ENCODE results near the gene EPHA5.

EPHA5 gene

DNA sequence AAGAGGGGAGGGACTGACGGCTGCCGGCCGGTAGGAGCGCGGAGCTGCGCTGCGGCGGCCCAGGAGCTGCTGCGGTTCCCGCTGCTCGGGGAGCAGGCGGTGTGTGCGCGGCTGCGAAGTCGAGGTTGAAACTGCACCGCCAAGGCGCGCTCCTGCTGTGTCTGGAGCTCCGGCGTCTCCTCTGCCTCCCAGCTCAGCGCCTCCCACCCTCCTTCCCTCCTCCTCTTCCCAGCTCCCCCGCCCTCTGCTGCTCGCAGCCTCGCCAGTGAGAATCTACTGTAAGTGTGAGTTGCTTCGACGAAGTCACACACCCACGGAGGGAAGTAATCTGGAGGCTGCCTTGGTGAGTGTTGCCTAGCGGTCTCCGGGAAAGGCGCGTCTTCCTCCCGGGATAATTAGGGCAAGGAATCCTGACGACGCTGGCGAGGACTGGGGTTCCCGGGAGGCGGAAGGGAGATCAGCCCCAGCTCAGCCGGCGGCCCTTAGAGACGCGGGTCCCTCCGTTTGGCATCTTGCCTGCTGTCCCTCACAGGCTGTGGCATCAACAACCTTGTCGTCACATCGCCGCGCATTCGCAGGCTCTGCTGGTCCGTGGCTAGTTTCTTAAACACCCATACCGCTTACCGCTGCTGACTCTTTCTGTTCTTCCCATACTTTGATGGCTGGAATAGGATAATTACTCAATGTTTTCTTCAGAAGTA lies at the start of gene EPHA5:
EPHA5 (minus strand) TSS at position 159 of the 701 bp plus-strand sequence. CDS start 747 bp downstream, outside the sequence.
- Histone ChIP-seq H3K79me2 (ENCODE audit: control insufficient read depth, insufficient read depth, low read length, unreplicated experiment) (no peaks in the 10 kb centered on the region), H2AFZ (ENCODE audit: low read length, unreplicated experiment) (peak within 1 kb of the TSS; percentile 73), H3K4me3 (ENCODE audit: low read depth, low read length) (peak within 1 kb of the TSS; percentile 78), H3K4me1 (ENCODE audit: control insufficient read depth, insufficient read depth, low read length, unreplicated experiment) (peaks cover 7% of the 10 kb centered on the region), H3K27ac (ENCODE audit: low read depth, low read length) (peak within 1 kb of the TSS; percentile 10; the same call in 1 of the 2 replicates), H3K36me3 (ENCODE audit: insufficient read depth, low read length) (no peaks in the 10 kb centered on the region), H3K27me3 (ENCODE audit: insufficient read depth, low read length) (peaks cover 21% of the 10 kb centered on the region)

GRCh38 chr4:65719635-65720034 lies 49.3 kb upstream of the EPHA5 start:
- H3K36me3 ChIP-seq (ENCODE audit: insufficient read depth, low read length) = no peaks in the 10 kb centered on the region
- H3K79me2 ChIP-seq (ENCODE audit: control insufficient read depth, insufficient read depth, low read length, unreplicated experiment) = no peaks in the 10 kb centered on the region
- H3K4me3 ChIP-seq (ENCODE audit: low read depth, low read length) = no peak overlapping the region
- H3K27me3 ChIP-seq (ENCODE audit: insufficient read depth, low read length) = no peaks in the 10 kb centered on the region
- no peaks in the 10 kb centered on the region for H3K4me1 ChIP-seq (ENCODE audit: control insufficient read depth, insufficient read depth, low read length, unreplicated experiment)
- no peak overlapping the region for H3K27ac ChIP-seq (ENCODE audit: low read depth, low read length)
- peak overlapping the region; percentile 31 for H2AFZ ChIP-seq (ENCODE audit: low read length, unreplicated experiment)

DNA sequence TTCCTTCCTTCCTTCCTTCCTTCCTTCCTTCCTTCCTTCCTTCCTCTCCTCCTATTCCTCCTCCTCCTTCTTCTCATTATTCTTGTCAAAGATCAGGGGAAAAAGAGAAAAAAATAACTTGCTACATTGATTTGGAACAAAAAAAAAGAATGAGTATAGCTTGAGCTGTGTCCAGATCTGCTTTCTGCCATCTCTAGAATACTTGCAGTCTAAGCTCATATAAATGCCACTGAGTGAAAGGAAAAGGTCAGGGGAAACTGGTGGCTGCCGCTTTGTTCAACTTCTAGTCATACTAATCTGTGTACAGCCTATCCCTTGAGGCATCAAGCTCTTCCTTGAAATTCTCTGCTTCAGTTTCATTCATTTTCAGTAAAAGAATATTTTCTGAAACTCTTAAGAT lies 28.3 kb upstream of the EPHA5 start:
- H3K4me1 ChIP-seq (ENCODE audit: control insufficient read depth, insufficient read depth, low read length, unreplicated experiment) = no peaks in the 10 kb centered on the region
- no peaks in the 10 kb centered on the region for H3K79me2 ChIP-seq (ENCODE audit: control insufficient read depth, insufficient read depth, low read length, unreplicated experiment)
- no peak overlapping the region for H2AFZ ChIP-seq (ENCODE audit: low read length, unreplicated experiment)
- no peaks in the 10 kb centered on the region for H3K36me3 ChIP-seq (ENCODE audit: insufficient read depth, low read length)
- H3K27me3 ChIP-seq (ENCODE audit: insufficient read depth, low read length) = no peaks in the 10 kb centered on the region
- no peak overlapping the region for H3K27ac ChIP-seq (ENCODE audit: low read depth, low read length)
- H3K4me3 ChIP-seq (ENCODE audit: low read depth, low read length) = no peak overlapping the region

DNA sequence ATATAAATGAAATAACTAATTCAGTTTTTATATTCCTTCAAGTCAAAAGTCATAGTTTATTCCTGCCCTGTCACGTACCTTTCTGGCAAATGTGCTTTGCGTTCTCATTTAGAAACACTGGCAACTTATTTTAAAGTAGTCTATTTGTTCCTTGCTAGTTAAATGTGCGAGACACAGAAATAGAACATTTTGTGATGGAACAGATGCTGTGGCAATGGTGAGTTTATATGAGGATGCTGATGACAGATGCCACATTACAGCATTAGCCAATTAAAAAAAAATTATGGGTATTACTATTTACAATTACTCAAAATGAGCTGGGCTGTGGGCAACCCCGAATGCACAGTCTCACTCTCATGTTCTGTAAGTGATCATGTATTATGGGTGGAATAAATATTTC lies 26.1 kb upstream of the EPHA5 start:
- no peak overlapping the region for H2AFZ ChIP-seq (ENCODE audit: low read length, unreplicated experiment)
- no peaks in the 10 kb centered on the region for H3K27me3 ChIP-seq (ENCODE audit: insufficient read depth, low read length)
- H3K27ac ChIP-seq (ENCODE audit: low read depth, low read length) = no peak overlapping the region

DNA sequence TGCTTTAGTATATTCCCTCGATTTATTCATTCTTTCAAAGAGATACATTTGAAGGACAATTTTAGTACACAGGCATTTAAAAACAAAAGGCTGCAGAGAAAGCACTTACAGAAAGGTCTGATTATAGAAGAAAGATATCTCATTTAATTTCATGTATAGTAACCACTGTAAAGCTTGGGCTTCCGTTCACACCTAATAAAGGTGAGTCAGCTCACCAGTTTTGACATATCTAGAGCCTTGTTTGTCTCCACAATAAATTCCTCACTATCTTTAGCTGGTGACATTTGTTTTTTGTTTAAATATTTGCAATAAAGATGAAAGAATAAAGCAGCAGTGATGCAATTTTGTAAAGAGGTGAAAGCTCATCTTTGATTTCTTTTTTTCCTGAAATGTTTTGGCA lies 1.1 kb upstream of the EPHA5 start:
- Histone ChIP-seq H3K79me2 (ENCODE audit: control insufficient read depth, insufficient read depth, low read length, unreplicated experiment) (no peaks in the 10 kb centered on the region), H3K36me3 (ENCODE audit: insufficient read depth, low read length) (no peaks in the 10 kb centered on the region), H3K4me3 (ENCODE audit: low read depth, low read length) (no peak overlapping the region), H2AFZ (ENCODE audit: low read length, unreplicated experiment) (no peak overlapping the region), H3K27ac (ENCODE audit: low read depth, low read length) (no peak overlapping the region), H3K4me1 (ENCODE audit: control insufficient read depth, insufficient read depth, low read length, unreplicated experiment) (peaks cover 4% of the 10 kb centered on the region), H3K27me3 (ENCODE audit: insufficient read depth, low read length) (peaks cover 21% of the 10 kb centered on the region)

More for the DNA sequence above, 26.1 kb upstream of the EPHA5 start:
- Histone ChIP-seq H3K79me2 (ENCODE audit: control insufficient read depth, insufficient read depth, low read length, unreplicated experiment) (no peaks in the 10 kb centered on the region), H3K4me3 (ENCODE audit: low read depth, low read length) (no peak overlapping the region), H3K4me1 (ENCODE audit: control insufficient read depth, insufficient read depth, low read length, unreplicated experiment) (no peaks in the 10 kb centered on the region), H3K36me3 (ENCODE audit: insufficient read depth, low read length) (no peaks in the 10 kb centered on the region)

DNA sequence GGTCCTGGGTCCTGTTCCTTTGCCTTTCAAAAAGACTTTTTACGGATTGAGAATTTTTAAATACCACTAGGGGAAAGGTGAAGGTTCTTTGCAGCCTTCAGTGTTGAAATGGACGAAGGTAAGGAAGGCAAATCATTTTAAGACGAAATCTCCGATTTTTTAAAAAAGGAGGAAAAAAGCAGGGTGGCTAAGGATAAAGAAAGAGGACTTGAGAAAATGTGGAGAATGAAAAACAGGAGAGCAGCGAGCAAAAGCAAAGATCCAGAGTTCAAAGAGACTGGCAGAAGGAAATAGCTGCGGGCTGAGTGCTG lies 314 bp downstream of the EPHA5 start:
- H3K27me3 ChIP-seq (ENCODE audit: insufficient read depth, low read length) = peaks cover 21% of the 10 kb centered on the region
- peak overlapping the region; percentile 78 for H3K4me3 ChIP-seq (ENCODE audit: low read depth, low read length)
- H3K79me2 ChIP-seq (ENCODE audit: control insufficient read depth, insufficient read depth, low read length, unreplicated experiment) = no peaks in the 10 kb centered on the region
- peak overlapping the region; percentile 73 for H2AFZ ChIP-seq (ENCODE audit: low read length, unreplicated experiment)
- no peak overlapping the region for H3K27ac ChIP-seq (ENCODE audit: low read depth, low read length)
- no peaks in the 10 kb centered on the region for H3K36me3 ChIP-seq (ENCODE audit: insufficient read depth, low read length)
- H3K4me1 ChIP-seq (ENCODE audit: control insufficient read depth, insufficient read depth, low read length, unreplicated experiment) = peaks cover 7% of the 10 kb centered on the region

DNA sequence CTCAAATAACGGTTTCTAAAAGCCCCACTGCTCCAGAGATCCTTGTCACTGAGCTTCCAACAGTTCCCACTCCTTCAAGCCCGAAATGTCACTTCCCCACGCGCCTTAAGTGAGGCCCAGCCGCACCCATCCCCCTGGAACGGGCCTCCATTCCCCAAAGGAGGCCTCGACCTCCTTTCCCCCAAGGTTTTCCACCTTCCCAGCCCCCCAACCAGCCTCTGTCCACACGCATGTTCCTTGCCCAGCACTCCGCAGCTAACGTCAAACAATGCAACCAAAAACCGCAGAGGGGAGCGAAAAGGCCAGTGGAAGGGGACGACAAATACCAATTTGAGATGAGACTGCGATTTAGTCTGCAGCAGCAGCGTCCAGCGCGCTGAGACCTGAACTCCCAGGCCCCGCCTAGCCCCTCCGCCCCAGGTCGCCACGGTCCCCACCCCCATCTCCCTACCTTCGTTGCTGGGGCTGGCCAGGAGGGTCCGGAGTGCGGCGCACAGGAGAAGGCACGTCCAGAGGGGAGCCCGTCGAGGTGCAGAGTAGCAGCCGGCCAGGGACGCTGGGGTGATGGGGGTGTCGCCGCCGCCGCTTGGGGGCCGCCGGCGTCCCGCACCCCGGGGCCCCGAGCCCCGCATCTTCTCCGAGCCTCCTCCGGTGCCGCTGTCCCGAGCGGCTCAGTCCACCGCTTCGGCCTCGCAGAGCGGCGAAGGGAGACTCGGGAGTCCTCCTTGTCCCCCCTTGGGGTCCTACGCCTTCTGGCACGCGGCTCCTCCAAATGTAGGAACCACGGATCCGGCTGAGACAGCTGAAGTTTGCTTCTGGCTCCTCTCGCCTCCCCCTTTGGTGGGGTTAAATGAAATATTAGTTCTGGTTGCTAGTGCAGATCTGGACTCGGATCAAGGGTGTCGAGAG lies 924 bp downstream of the EPHA5 start:
- Histone ChIP-seq H3K27ac (ENCODE audit: low read depth, low read length) (no peak overlapping the region), H3K4me3 (ENCODE audit: low read depth, low read length) (peak overlapping the region; percentile 78), H3K27me3 (ENCODE audit: insufficient read depth, low read length) (peaks cover 21% of the 10 kb centered on the region), H3K79me2 (ENCODE audit: control insufficient read depth, insufficient read depth, low read length, unreplicated experiment) (no peaks in the 10 kb centered on the region), H3K36me3 (ENCODE audit: insufficient read depth, low read length) (no peaks in the 10 kb centered on the region), H2AFZ (ENCODE audit: low read length, unreplicated experiment) (peak overlapping the region; percentile 73), H3K4me1 (ENCODE audit: control insufficient read depth, insufficient read depth, low read length, unreplicated experiment) (peaks cover 7% of the 10 kb centered on the region)

DNA sequence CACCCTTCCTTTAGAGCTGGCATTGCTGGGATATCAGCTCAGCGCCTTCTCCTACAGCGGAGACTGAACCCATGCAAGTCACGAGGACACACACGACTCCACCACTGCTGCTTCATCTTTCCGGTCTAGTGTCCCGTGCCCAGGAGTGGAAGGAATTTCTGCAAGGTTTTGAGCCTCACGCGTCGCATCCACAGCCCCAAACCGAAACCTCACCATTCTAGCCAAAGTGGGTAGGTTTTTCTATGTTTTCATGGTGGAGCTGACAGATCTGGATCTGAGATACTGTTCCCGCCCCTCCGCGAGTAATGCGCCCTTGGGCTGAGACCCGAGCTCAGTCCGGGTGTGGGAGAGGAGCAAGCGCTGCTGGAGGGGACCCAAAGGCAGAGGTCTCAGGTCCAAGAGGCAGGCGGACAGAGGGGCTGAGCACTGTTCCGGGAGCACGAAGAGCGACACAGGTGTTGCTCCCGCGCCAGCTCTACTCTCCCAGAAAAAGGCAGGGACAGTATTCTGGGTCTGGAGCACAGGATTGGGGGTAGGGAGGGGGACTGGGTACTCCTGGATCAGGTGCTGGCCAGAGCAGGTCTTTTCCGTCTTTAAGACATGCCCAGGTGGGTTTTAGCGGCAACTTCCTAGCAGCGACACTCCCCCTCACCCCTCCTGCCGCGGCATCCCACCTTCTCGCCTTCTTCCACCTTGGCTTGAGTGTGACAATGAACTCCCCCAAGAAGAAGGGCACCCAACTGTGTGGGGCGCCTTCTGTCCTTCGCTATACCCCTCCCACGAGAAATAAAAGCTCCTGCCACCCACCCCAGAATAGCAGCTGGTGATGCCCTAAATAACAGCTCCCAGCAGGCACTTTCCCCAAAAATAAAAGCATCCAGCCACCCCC lies 1.8 kb downstream of the EPHA5 start:
- peak overlapping the region; percentile 78 for H3K4me3 ChIP-seq (ENCODE audit: low read depth, low read length)
- peaks cover 7% of the 10 kb centered on the region for H3K4me1 ChIP-seq (ENCODE audit: control insufficient read depth, insufficient read depth, low read length, unreplicated experiment)
- H3K27me3 ChIP-seq (ENCODE audit: insufficient read depth, low read length) = peaks cover 21% of the 10 kb centered on the region
- H2AFZ ChIP-seq (ENCODE audit: low read length, unreplicated experiment) = peak overlapping the region; percentile 83
- H3K36me3 ChIP-seq (ENCODE audit: insufficient read depth, low read length) = no peaks in the 10 kb centered on the region
- H3K27ac ChIP-seq (ENCODE audit: low read depth, low read length) = no peak overlapping the region
- no peaks in the 10 kb centered on the region for H3K79me2 ChIP-seq (ENCODE audit: control insufficient read depth, insufficient read depth, low read length, unreplicated experiment)

DNA sequence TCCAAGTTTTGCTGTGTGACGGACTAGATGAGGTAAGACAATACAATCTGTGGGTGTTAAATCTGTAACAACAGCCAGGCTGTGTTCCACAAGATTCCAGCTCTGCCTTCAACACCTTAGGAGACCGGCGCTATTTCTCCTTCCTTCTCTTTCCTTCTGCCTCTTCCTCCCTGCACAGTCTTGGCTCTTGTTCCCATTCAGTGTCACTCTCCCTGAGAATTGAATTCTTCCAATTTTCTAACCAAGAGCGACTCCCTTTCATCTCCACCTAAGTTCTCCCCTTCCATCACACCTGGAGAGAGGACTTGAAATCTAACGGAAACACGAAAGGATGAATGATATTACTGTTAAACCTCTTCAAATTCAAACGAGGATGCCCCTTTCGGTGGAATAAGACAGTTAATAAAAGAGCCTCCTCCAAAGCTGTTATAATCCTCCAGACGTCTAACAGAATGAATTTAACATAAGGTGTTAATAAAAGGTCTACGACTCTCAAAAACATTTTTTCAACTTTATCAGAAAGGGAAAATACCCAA lies 2.7 kb downstream of the EPHA5 start:
- Histone ChIP-seq H3K27ac (ENCODE audit: low read depth, low read length) (no peak overlapping the region), H3K36me3 (ENCODE audit: insufficient read depth, low read length) (no peaks in the 10 kb centered on the region), H3K4me3 (ENCODE audit: low read depth, low read length) (peak overlapping the region; percentile 78), H3K79me2 (ENCODE audit: control insufficient read depth, insufficient read depth, low read length, unreplicated experiment) (no peaks in the 10 kb centered on the region), H3K4me1 (ENCODE audit: control insufficient read depth, insufficient read depth, low read length, unreplicated experiment) (peaks cover 7% of the 10 kb centered on the region), H2AFZ (ENCODE audit: low read length, unreplicated experiment) (peak overlapping the region; percentile 83), H3K27me3 (ENCODE audit: insufficient read depth, low read length) (peaks cover 21% of the 10 kb centered on the region)
